ENCODE data around the gene PSMB7.

PSMB7 gene

GRCh38 chr9:124443625-124444024 lies 28.4 kb upstream of the PSMB7 start:
- H3K27me3 ChIP-seq (ENCODE audit: control insufficient read depth in 2 of 2, insufficient read depth in 2 of 2, low read length in 2 of 2) = peaks cover 0 to 2% of the 10 kb centered on the region in 2 donors
- H3K9me3 ChIP-seq (ENCODE audit: control insufficient read depth in 2 of 2, low read length in 2 of 2) = no peaks in the 10 kb centered on the region
- no peak overlapping the region for H3K27ac ChIP-seq (ENCODE audit: low read depth in 2 of 2, low read length in 2 of 2)
- no peaks in the 10 kb centered on the region for H3K36me3 ChIP-seq (ENCODE audit: control insufficient read depth in 2 of 2, insufficient read depth in 2 of 2, low read length in 2 of 2)
- H3K4me3 ChIP-seq (ENCODE audit: low read length in 2 of 2) = no peak overlapping the region
- H3K4me1 ChIP-seq (ENCODE audit: control insufficient read depth in 2 of 2, insufficient read depth in 2 of 2, low read length in 2 of 2) = no peaks in the 10 kb centered on the region
- no peak overlapping the region for H3K9ac ChIP-seq (ENCODE audit: low read depth in 1 of 2, low read length in 2 of 2)

GRCh38 chr9:124442826-124443225 lies 27.6 kb upstream of the PSMB7 start:
- H3K9me3 ChIP-seq (ENCODE audit: control insufficient read depth in 2 of 2, low read length in 2 of 2) = no peaks in the 10 kb centered on the region
- no peak overlapping the region for H3K4me3 ChIP-seq (ENCODE audit: low read length in 2 of 2)
- no peaks in the 10 kb centered on the region for H3K36me3 ChIP-seq (ENCODE audit: control insufficient read depth in 2 of 2, insufficient read depth in 2 of 2, low read length in 2 of 2)
- no peaks in the 10 kb centered on the region for H3K4me1 ChIP-seq (ENCODE audit: control insufficient read depth in 2 of 2, insufficient read depth in 2 of 2, low read length in 2 of 2)
- H3K27ac ChIP-seq (ENCODE audit: low read depth in 2 of 2, low read length in 2 of 2) = no peak overlapping the region
- H3K27me3 ChIP-seq (ENCODE audit: control insufficient read depth in 2 of 2, insufficient read depth in 2 of 2, low read length in 2 of 2) = peaks cover 0 to 2% of the 10 kb centered on the region in 2 donors
- H3K9ac ChIP-seq (ENCODE audit: low read depth in 1 of 2, low read length in 2 of 2) = no peak overlapping the region

- H3K27ac ChIP-seq (ENCODE audit: low read depth in 2 of 2, low read length in 2 of 2) = no peak overlapping the region
- no peaks in the 10 kb centered on the region for H3K4me1 ChIP-seq (ENCODE audit: control insufficient read depth in 2 of 2, insufficient read depth in 2 of 2, low read length in 2 of 2)
- H3K9me3 ChIP-seq (ENCODE audit: control insufficient read depth in 2 of 2, low read length in 2 of 2) = no peaks in the 10 kb centered on the region
- H3K27me3 ChIP-seq (ENCODE audit: control insufficient read depth in 2 of 2, insufficient read depth in 2 of 2, low read length in 2 of 2) = peaks cover 0 to 2% of the 10 kb centered on the region in 2 donors
- H3K9ac ChIP-seq (ENCODE audit: low read depth in 1 of 2, low read length in 2 of 2) = no peak overlapping the region
- H3K4me3 ChIP-seq (ENCODE audit: low read length in 2 of 2) = no peak overlapping the region
- no peaks in the 10 kb centered on the region for H3K36me3 ChIP-seq (ENCODE audit: control insufficient read depth in 2 of 2, insufficient read depth in 2 of 2, low read length in 2 of 2)
These were observed 27.1 kb upstream of the PSMB7 start for GRCh38 chr9:124442379-124442778.

GRCh38 chr9:124441291-124441690 lies 26.0 kb upstream of the PSMB7 start:
- H3K27ac ChIP-seq (ENCODE audit: low read depth in 2 of 2, low read length in 2 of 2) = no peak overlapping the region
- H3K36me3 ChIP-seq (ENCODE audit: control insufficient read depth in 2 of 2, insufficient read depth in 2 of 2, low read length in 2 of 2) = no peaks in the 10 kb centered on the region
- no peak overlapping the region for H3K4me3 ChIP-seq (ENCODE audit: low read length in 2 of 2)
- H3K27me3 ChIP-seq (ENCODE audit: control insufficient read depth in 2 of 2, insufficient read depth in 2 of 2, low read length in 2 of 2) = peaks cover 0 to 2% of the 10 kb centered on the region in 2 donors
- H3K9me3 ChIP-seq (ENCODE audit: control insufficient read depth in 2 of 2, low read length in 2 of 2) = no peaks in the 10 kb centered on the region
- no peaks in the 10 kb centered on the region for H3K4me1 ChIP-seq (ENCODE audit: control insufficient read depth in 2 of 2, insufficient read depth in 2 of 2, low read length in 2 of 2)
- no peak overlapping the region for H3K9ac ChIP-seq (ENCODE audit: low read depth in 1 of 2, low read length in 2 of 2)

GRCh38 chr9:124440786-124441185 lies 25.5 kb upstream of the PSMB7 start:
- Histone ChIP-seq H3K9me3 (ENCODE audit: control insufficient read depth in 2 of 2, low read length in 2 of 2) (no peaks in the 10 kb centered on the region), H3K4me1 (ENCODE audit: control insufficient read depth in 2 of 2, insufficient read depth in 2 of 2, low read length in 2 of 2) (no peaks in the 10 kb centered on the region), H3K9ac (ENCODE audit: low read depth in 1 of 2, low read length in 2 of 2) (no peak overlapping the region), H3K27ac (ENCODE audit: low read depth in 2 of 2, low read length in 2 of 2) (no peak overlapping the region), H3K36me3 (ENCODE audit: control insufficient read depth in 2 of 2, insufficient read depth in 2 of 2, low read length in 2 of 2) (no peaks in the 10 kb centered on the region), H3K27me3 (ENCODE audit: control insufficient read depth in 2 of 2, insufficient read depth in 2 of 2, low read length in 2 of 2) (peaks cover 0 to 2% of the 10 kb centered on the region in 2 donors), H3K4me3 (ENCODE audit: low read length in 2 of 2) (no peak overlapping the region)

GRCh38 chr9:124439686-124440243 lies 24.5 kb upstream of the PSMB7 start:
- Histone ChIP-seq H3K27me3 (ENCODE audit: control insufficient read depth in 2 of 2, insufficient read depth in 2 of 2, low read length in 2 of 2) (peaks cover 0 to 2% of the 10 kb centered on the region in 2 donors), H3K4me3 (ENCODE audit: low read length in 2 of 2) (no peak overlapping the region), H3K36me3 (ENCODE audit: control insufficient read depth in 2 of 2, insufficient read depth in 2 of 2, low read length in 2 of 2) (no peaks in the 10 kb centered on the region), H3K9ac (ENCODE audit: low read depth in 1 of 2, low read length in 2 of 2) (no peak overlapping the region), H3K9me3 (ENCODE audit: control insufficient read depth in 2 of 2, low read length in 2 of 2) (no peaks in the 10 kb centered on the region), H3K27ac (ENCODE audit: low read depth in 2 of 2, low read length in 2 of 2) (no peak overlapping the region), H3K4me1 (ENCODE audit: control insufficient read depth in 2 of 2, insufficient read depth in 2 of 2, low read length in 2 of 2) (no peaks in the 10 kb centered on the region)

GRCh38 chr9:124439086-124439485 lies 23.8 kb upstream of the PSMB7 start:
- Histone ChIP-seq H3K9me3 (ENCODE audit: control insufficient read depth in 2 of 2, low read length in 2 of 2) (no peaks in the 10 kb centered on the region), H3K4me1 (ENCODE audit: control insufficient read depth in 2 of 2, insufficient read depth in 2 of 2, low read length in 2 of 2) (no peaks in the 10 kb centered on the region), H3K9ac (ENCODE audit: low read depth in 1 of 2, low read length in 2 of 2) (no peak overlapping the region), H3K36me3 (ENCODE audit: control insufficient read depth in 2 of 2, insufficient read depth in 2 of 2, low read length in 2 of 2) (no peaks in the 10 kb centered on the region), H3K27ac (ENCODE audit: low read depth in 2 of 2, low read length in 2 of 2) (no peak overlapping the region), H3K4me3 (ENCODE audit: low read length in 2 of 2) (no peak overlapping the region), H3K27me3 (ENCODE audit: control insufficient read depth in 2 of 2, insufficient read depth in 2 of 2, low read length in 2 of 2) (peaks cover 0 to 2% of the 10 kb centered on the region in 2 donors)

GRCh38 chr9:124438091-124438490 lies 22.8 kb upstream of the PSMB7 start:
- H3K9me3 ChIP-seq (ENCODE audit: control insufficient read depth in 2 of 2, low read length in 2 of 2) = no peaks in the 10 kb centered on the region
- no peaks in the 10 kb centered on the region for H3K36me3 ChIP-seq (ENCODE audit: control insufficient read depth in 2 of 2, insufficient read depth in 2 of 2, low read length in 2 of 2)
- H3K4me3 ChIP-seq (ENCODE audit: low read length in 2 of 2) = no peak overlapping the region
- no peaks in the 10 kb centered on the region for H3K4me1 ChIP-seq (ENCODE audit: control insufficient read depth in 2 of 2, insufficient read depth in 2 of 2, low read length in 2 of 2)
- H3K27ac ChIP-seq (ENCODE audit: low read depth in 2 of 2, low read length in 2 of 2) = no peak overlapping the region
- no peak overlapping the region for H3K9ac ChIP-seq (ENCODE audit: low read depth in 1 of 2, low read length in 2 of 2)
- peaks cover 0 to 2% of the 10 kb centered on the region in 2 donors for H3K27me3 ChIP-seq (ENCODE audit: control insufficient read depth in 2 of 2, insufficient read depth in 2 of 2, low read length in 2 of 2)

GRCh38 chr9:124437086-124437485 lies 21.8 kb upstream of the PSMB7 start:
- Histone ChIP-seq H3K27ac (ENCODE audit: low read depth in 2 of 2, low read length in 2 of 2) (no peak overlapping the region), H3K4me3 (ENCODE audit: low read length in 2 of 2) (no peak overlapping the region), H3K9ac (ENCODE audit: low read depth in 1 of 2, low read length in 2 of 2) (no peak overlapping the region), H3K9me3 (ENCODE audit: control insufficient read depth in 2 of 2, low read length in 2 of 2) (no peaks in the 10 kb centered on the region), H3K36me3 (ENCODE audit: control insufficient read depth in 2 of 2, insufficient read depth in 2 of 2, low read length in 2 of 2) (no peaks in the 10 kb centered on the region), H3K27me3 (ENCODE audit: control insufficient read depth in 2 of 2, insufficient read depth in 2 of 2, low read length in 2 of 2) (peaks cover 0 to 2% of the 10 kb centered on the region in 2 donors), H3K4me1 (ENCODE audit: control insufficient read depth in 2 of 2, insufficient read depth in 2 of 2, low read length in 2 of 2) (no peaks in the 10 kb centered on the region)

- Histone ChIP-seq H3K27ac (ENCODE audit: low read depth in 2 of 2, low read length in 2 of 2) (no peak overlapping the region), H3K9ac (ENCODE audit: low read depth in 1 of 2, low read length in 2 of 2) (no peak overlapping the region), H3K4me3 (ENCODE audit: low read length in 2 of 2) (no peak overlapping the region), H3K36me3 (ENCODE audit: control insufficient read depth in 2 of 2, insufficient read depth in 2 of 2, low read length in 2 of 2) (no peaks in the 10 kb centered on the region), H3K4me1 (ENCODE audit: control insufficient read depth in 2 of 2, insufficient read depth in 2 of 2, low read length in 2 of 2) (no peaks in the 10 kb centered on the region), H3K9me3 (ENCODE audit: control insufficient read depth in 2 of 2, low read length in 2 of 2) (no peaks in the 10 kb centered on the region), H3K27me3 (ENCODE audit: control insufficient read depth in 2 of 2, insufficient read depth in 2 of 2, low read length in 2 of 2) (peaks cover 0 to 2% of the 10 kb centered on the region in 2 donors)
These were observed 21.1 kb upstream of the PSMB7 start for GRCh38 chr9:124436320-124436719.

- H3K27me3 ChIP-seq (ENCODE audit: control insufficient read depth in 2 of 2, insufficient read depth in 2 of 2, low read length in 2 of 2) = no peaks in the 10 kb centered on the region
- no peak overlapping the region for H3K4me3 ChIP-seq (ENCODE audit: low read length in 2 of 2)
- no peaks in the 10 kb centered on the region for H3K4me1 ChIP-seq (ENCODE audit: control insufficient read depth in 2 of 2, insufficient read depth in 2 of 2, low read length in 2 of 2)
- H3K27ac ChIP-seq (ENCODE audit: low read depth in 2 of 2, low read length in 2 of 2) = no peak overlapping the region
- H3K9me3 ChIP-seq (ENCODE audit: control insufficient read depth in 2 of 2, low read length in 2 of 2) = no peaks in the 10 kb centered on the region
- H3K36me3 ChIP-seq (ENCODE audit: control insufficient read depth in 2 of 2, insufficient read depth in 2 of 2, low read length in 2 of 2) = no peaks in the 10 kb centered on the region
- no peak overlapping the region for H3K9ac ChIP-seq (ENCODE audit: low read depth in 1 of 2, low read length in 2 of 2)
These were observed 14.3 kb upstream of the PSMB7 start for GRCh38 chr9:124429530-124429867.
